Coronary artery (tissue), 2 donors: Measurements from ENCODE around the gene SACM1L.

ENCODE experiments used
- DNase-seq: peaks from one replicate; pipeline ENCODE4 v3.0.0-alpha.2; 2017; ENCODE audit warnings: low spot score
- H3K27ac ChIP-seq, 2 donors: fragments of 200-600 bp; sonication (generic); one replicate each; pipeline ENCODE4 v1.5.1; 2016 to 2019
- H3K4me3 ChIP-seq: fragments of 200-600 bp; sonication (generic); 2 replicates; pipeline ENCODE4 v1.5.1; 2016; ENCODE audit warnings: mild to moderate bottlenecking, moderate library complexity
- TF ChIP-seq, protein P1 (sequence below): fragments of 200-600 bp; sonication (generic); IDR thresholded peaks from one replicate; pipeline ENCODE4 v1.5.1; 2019; ENCODE audit warnings: antibody characterized with exemption

The SACM1L gene

DNA sequence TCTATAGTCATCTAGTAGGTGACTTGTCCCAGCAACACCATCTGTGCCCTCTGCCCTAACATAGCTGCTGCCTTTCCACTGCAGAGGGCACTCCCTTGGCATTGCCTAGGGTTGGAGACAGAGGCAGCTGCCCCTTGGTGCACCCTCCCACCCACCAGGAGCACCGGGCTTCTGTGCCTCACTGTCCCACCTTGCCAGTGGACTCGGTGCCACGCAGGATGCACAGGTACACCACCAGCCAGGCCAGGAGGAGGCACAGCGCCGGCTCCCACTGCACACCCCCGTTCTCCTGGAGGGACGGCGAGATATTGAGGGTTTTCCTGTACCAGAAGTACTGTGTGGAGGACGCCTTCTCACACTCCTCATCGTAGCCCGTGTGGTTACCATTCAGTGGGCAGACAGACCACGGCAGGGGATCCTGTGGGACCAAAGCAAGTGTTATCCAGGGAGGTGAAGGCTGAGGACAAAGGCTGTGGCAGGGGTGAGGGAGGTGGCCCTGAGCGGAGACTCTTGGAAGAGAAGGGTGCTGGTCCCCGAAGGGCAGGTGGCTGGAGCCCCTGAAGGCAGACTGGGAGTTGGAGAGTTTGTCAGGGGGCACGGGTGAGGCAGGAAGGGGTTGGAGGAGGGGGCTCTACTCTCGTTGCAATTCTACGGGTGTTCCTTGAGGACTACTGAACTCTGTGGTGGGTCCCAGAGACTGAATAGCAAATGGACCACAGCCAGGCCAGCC lies 86.5 kb downstream of the SACM1L start:
- DNase-seq = peak; percentile 46
- Histone ChIP-seq H3K4me3 (no peak overlapping the region), H3K27ac (no peak overlapping the region)
- TF ChIP-seq, protein P1, sequence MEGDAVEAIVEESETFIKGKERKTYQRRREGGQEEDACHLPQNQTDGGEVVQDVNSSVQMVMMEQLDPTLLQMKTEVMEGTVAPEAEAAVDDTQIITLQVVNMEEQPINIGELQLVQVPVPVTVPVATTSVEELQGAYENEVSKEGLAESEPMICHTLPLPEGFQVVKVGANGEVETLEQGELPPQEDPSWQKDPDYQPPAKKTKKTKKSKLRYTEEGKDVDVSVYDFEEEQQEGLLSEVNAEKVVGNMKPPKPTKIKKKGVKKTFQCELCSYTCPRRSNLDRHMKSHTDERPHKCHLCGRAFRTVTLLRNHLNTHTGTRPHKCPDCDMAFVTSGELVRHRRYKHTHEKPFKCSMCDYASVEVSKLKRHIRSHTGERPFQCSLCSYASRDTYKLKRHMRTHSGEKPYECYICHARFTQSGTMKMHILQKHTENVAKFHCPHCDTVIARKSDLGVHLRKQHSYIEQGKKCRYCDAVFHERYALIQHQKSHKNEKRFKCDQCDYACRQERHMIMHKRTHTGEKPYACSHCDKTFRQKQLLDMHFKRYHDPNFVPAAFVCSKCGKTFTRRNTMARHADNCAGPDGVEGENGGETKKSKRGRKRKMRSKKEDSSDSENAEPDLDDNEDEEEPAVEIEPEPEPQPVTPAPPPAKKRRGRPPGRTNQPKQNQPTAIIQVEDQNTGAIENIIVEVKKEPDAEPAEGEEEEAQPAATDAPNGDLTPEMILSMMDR = no peak

DNA sequence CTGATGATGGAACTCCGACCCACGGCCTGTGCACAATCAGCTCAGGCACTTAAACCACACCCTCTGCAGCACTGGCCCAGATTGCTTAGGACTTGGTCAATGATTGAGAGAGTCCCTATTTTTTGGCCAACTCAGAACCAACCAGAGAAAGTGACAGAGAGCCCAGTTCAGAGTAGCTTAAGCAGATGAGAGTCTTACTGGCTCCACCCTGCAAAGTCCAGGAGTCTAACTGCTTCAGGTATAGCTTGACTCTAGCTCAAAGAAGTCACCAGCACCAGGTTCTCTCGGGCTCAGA lies 87.1 kb downstream of the SACM1L start:
- no peak for DNase-seq
- TF ChIP-seq, protein P1 = no peak
- H3K4me3 ChIP-seq = no peak overlapping the region
- H3K27ac ChIP-seq = no peak overlapping the region

DNA sequence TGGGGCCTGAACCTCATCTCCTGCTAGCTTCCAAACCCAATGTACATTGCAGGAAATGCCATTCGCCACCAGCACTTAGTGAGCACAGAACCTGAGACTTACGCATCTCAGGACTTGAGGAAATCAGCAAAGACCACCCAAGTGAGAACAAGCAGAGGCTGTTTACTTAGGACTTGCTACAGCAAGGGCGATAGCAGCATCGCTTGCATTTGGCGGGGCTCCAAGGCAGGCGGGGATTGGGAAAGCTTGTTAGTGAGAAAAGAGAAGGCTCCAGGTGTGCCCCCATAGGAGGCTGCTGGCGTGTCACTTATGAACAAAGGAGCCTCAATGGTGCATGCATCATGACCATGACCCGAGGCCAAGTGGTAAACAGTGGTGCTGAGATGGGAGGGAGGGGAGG lies 87.4 kb downstream of the SACM1L start:
- Histone ChIP-seq H3K27ac (no peak overlapping the region), H3K4me3 (no peak overlapping the region)
- peak; percentile 52 for DNase-seq
- TF ChIP-seq, protein P1 = no peak

DNA sequence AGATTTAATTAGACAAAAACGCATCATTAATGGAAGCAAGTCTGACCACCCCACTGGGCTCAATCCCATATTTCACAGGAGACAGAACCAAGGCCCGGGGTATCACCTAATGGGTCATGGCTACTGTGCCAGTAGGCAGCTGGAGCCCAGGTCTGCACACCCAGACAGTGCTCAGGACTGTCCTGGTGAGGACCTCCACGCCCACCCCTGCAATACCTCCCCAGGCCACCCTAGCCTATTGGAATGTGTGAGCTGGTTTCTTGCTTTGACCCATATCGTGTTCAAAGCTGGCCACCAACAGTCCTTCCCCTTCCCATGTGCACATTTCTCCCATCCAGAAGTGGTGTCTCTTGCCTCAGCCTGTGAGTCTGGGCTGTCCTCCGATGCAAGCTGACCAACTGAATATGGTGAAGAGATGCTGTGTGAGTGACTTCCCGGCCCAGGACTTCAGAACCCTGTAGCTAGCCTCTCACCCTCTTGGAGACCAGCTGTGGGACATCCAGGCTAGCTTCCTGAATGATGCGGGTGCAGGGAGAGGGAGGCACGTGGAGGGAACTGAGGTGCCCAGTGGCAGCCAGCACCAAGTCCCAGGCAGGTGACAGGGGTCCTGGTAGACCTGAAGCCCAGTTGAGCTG lies 88.0 kb downstream of the SACM1L start:
- Histone ChIP-seq H3K4me3 (no peak overlapping the region), H3K27ac (no peak overlapping the region)
- TF ChIP-seq, protein P1 = no peak
- peak; percentile 50 for DNase-seq

DNA sequence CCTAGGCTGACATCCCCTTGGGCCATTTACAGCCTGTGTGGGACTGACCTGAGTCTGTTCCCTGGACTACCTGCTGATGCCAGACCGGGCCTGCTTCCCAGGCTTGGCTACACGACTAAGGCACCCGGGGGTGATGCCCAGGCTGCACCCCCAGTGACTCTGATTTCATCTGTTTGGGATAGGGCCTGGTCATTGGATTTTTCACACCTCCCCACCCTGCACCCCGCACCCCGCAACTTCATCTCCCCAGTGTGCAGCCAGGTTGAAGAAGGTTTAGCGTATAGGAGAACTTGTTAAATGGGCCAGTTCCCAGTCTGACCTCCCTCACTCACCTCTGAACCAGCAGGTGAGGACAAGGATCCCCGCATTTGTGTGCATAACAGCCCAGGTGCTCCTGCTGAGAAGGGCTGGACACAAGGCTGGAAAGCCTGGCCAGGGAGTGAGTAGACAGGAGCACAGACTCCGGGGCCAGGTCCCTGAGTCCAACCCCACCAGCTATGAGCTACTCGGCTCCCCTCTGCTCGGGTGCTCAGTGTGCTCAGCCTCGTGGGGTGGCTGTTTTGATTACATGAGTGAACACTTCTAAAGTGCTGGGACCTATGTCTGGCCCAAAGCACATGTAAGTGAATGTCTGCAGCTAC lies 88.7 kb downstream of the SACM1L start:
- peak; percentile 50 for DNase-seq
- Histone ChIP-seq H3K27ac (no peak overlapping the region), H3K4me3 (no peak overlapping the region)
- TF ChIP-seq, protein P1 = no peak

DNA sequence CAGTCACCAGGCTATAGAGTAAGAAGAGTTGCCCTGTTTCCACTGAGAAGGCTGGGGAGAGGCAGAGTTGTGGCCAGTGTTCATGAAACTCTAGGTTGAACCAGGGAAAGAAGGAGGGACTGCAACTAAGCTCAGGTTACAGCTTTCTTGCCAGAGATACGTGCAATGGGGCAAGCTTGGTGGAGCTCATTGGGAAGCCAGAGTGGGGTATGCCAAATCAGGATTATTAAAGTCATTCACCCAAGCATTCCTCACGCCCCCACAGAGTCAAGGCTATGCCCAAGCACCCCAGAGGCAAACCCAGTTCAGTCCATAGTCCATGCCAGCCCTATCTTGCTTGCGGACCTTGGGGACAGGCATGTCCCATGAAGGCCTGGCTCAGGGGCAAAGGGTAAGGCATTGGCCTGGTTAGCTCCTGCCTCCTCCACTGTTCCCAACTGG lies 89.6 kb downstream of the SACM1L start:
- DNase-seq = peak; percentile 41
- H3K27ac ChIP-seq = no peak overlapping the region
- no peak overlapping the region for H3K4me3 ChIP-seq
- TF ChIP-seq, protein P1 = no peak
